Ascending aorta (tissue), 2 donors: Measurements from ENCODE around the gene PSMA4. TPM values are rescaled to one million over a fixed set of nuclear protein-coding genes. Genes with fewer than 3 reads are reported as not detected.

Experiments
- DNase-seq, 2 donors: peaks; one replicate each; pipeline ENCODE4 v3.0.0-alpha.2; 2019; ENCODE audit warnings: low spot score in 2 of 2
- H3K27ac ChIP-seq, 2 donors: fragments of 200-600 bp; sonication (generic); one replicate each; pipeline ENCODE4 v1.5.1; 2016 to 2017; ENCODE audit warnings: mild to moderate bottlenecking in 1 of 2
- H3K27me3 ChIP-seq: fragments of 200-600 bp; sonication (generic); one replicate; pipeline ENCODE4 v1.5.1; 2017
- H3K36me3 ChIP-seq, 2 donors: fragments of 200-600 bp; sonication (generic); one replicate each; pipeline ENCODE4 v1.5.1; 2016
- H3K4me1 ChIP-seq, 2 donors: fragments of 200-600 bp; sonication (generic); one replicate each; pipeline ENCODE4 v1.5.1; 2016 to 2017; ENCODE audit warnings: mild to moderate bottlenecking in 1 of 2
- H3K4me3 ChIP-seq, 2 donors: fragments of 200-600 bp; sonication (generic); one replicate each; pipeline ENCODE4 v1.5.1; 2016 to 2017; ENCODE audit warnings: mild to moderate bottlenecking in 1 of 2
- H3K9me3 ChIP-seq, 2 donors: fragments of 200-600 bp; sonication (generic); one replicate each; pipeline ENCODE4 v1.5.1; 2016
- intact Hi-C: fragments of 100-400 bp; cut with DNase I; formaldehyde crosslinking; loops from one replicate; pipeline ENCODE4 v1.15.1; 2023
- total RNA-seq: library from RNA; depleted of rRNA; stranded (reverse); fragments of >200 nt; gene quantifications from one replicate; pipeline ENCODE4 v1.1.0, GENCODE V29; 2016
- TF ChIP-seq, protein P1 (sequence below), 3 experiments: fragments of 200-600 bp in 2 of 3; fragments of 450-650 bp in 1 of 3; sonication (generic) in 2 of 3; IDR thresholded peaks; one replicate each; pipeline ENCODE4 v1.5.1; 2016 to 2019; ENCODE audit warnings: antibody characterized with exemption in 3 of 3, mild to moderate bottlenecking in 1 of 3, moderate library complexity in 1 of 3

PSMA4 gene
- total RNA-seq, result 94.7 TPM

DNA sequence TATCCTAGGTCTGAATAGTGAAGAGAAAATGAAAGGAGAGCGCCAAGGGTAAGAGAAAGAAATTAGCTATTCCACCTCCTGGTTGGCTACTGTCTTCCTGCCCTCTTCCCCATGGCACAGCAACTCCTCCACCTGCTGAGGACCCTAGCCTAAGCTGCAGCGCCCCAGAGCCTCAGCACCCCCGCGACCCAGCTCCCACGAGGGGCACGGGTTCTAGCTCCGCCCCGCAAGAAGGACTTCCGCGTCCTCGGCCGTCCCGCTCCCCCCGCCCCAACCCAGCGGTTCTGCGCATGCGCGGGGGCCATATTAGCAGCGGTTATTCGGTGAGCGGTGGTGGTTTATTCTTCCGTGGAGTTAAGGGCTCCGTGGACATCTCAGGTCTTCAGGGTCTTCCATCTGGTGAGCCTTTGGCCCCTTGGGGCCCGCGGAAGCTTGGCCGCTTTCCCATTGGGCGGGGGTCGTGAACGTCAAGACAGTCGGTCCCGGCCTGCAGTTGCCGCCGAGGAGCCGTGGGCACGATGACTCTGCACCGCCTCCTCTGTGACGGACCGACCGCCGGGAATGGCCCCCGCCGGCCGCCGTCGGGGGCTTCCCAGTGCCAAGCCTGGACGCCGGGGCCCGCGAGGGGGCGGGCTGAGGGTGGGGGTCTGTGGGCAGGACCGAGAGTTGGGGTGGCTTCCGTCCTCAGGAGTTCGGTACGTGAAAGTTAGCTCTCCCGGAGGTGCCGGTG is at the start of gene PSMA4:
Gene PSMA4 (plus strand): TSS at position 304 of the 730 bp plus-strand sequence. CDS start 1,484 bp downstream, outside the sequence.
- TF ChIP-seq, protein P1, sequence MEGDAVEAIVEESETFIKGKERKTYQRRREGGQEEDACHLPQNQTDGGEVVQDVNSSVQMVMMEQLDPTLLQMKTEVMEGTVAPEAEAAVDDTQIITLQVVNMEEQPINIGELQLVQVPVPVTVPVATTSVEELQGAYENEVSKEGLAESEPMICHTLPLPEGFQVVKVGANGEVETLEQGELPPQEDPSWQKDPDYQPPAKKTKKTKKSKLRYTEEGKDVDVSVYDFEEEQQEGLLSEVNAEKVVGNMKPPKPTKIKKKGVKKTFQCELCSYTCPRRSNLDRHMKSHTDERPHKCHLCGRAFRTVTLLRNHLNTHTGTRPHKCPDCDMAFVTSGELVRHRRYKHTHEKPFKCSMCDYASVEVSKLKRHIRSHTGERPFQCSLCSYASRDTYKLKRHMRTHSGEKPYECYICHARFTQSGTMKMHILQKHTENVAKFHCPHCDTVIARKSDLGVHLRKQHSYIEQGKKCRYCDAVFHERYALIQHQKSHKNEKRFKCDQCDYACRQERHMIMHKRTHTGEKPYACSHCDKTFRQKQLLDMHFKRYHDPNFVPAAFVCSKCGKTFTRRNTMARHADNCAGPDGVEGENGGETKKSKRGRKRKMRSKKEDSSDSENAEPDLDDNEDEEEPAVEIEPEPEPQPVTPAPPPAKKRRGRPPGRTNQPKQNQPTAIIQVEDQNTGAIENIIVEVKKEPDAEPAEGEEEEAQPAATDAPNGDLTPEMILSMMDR (IDR thresholded peaks at IDR 0.05), result peak in 2 of 3 experiments; percentile 26 to 53
- Histone ChIP-seq H3K36me3 (peaks cover 15 to 20% of the 10 kb centered on the region in 2 donors), H3K9me3 (no peaks in the 10 kb centered on the region), H3K4me1 (peaks cover 0 to 11% of the 10 kb centered on the region in 2 donors), H3K27ac (peak within 1 kb of the TSS; percentile 95 to 97), H3K27me3 (no peaks in the 10 kb centered on the region), H3K4me3 (peak within 1 kb of the TSS; percentile 76 to 94)
- DNase-seq, result peak; percentile 77 to 95
- intact Hi-C loops, result loop anchor here (1.0 kb wide), 2 partner anchors 25 to 33 kb away; partner anchors contain the start of genes CHRNA5 and HYKK

DNA sequence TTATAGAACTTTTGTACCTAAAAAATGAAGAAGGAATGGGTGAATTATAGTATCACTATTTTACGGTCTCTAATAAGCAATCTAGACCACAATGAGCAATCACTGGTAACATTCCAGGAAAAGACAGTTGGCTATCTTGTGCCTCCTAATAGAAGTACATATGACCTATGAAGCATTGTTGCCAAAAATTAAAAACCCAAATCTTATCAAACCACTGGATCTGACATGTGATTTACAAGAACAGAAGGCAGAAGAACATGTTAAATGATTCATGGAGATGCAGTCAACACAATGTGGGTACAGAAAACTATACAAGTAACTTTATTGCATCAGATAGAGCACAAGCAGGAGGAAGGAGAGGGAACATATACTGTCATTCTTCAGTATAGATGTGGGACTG is 47.4 kb upstream of the PSMA4 start:
- Histone ChIP-seq H3K27ac (no peak overlapping the region), H3K9me3 (no peaks in the 10 kb centered on the region), H3K36me3 (peaks cover 70 to 91% of the 10 kb centered on the region in 2 donors), H3K4me1 (no peaks in the 10 kb centered on the region), H3K27me3 (no peaks in the 10 kb centered on the region), H3K4me3 (no peak overlapping the region)
- TF ChIP-seq, protein P1 (IDR thresholded peaks at IDR 0.05), result no peak
- DNase-seq, result no peak
- intact Hi-C loops, result no loop called here

DNA sequence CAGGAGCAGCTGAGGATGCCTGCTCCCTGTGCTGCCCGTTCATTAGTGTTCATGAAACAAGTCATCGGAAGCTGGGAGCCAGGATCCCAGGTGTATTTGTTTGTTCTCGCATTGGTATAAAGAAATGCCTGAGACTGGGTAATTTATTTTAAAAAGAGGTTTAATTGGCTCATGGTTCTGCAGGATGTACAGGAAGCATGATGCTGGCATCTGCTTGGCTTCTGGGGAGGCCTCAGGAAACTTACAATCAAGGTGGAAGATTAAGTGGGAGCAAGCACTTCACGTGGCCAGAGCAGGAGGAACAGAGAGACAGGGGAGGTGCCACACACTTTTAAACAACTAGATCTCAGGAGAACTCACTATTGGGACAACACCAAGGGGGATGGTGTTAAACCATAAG is 38.4 kb upstream of the PSMA4 start:
- peaks cover 14 to 28% of the 10 kb centered on the region in 2 donors for H3K36me3 ChIP-seq
- no peaks in the 10 kb centered on the region for H3K27me3 ChIP-seq
- DNase-seq, result no peak
- TF ChIP-seq, protein P1 (IDR thresholded peaks at IDR 0.05), result no peak
- H3K4me3 ChIP-seq, result no peak overlapping the region
- H3K9me3 ChIP-seq, result no peaks in the 10 kb centered on the region
- no peak overlapping the region for H3K27ac ChIP-seq
- intact Hi-C loops, result no loop called here
- H3K4me1 ChIP-seq, result no peaks in the 10 kb centered on the region

DNA sequence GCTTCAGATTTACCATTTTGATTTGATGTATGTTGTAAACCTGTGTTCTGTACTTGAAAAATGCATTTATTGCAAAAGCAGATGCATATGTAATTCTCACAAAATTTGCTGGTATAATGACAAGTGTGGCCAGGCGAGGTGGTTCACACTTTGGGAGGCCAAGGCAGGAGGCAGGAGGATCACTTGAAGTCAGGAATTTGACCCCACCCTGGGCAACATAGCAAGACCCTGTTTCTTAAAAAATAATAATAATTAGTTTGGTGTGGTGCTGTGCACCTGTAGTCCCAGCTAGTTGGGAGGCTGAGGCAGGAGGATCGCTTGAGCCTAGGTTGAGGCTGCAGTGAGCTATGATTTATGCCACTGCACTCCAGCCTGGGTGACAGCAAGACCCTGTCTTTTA is 37.6 kb upstream of the PSMA4 start:
- no peak for DNase-seq
- Histone ChIP-seq H3K4me3 (no peak overlapping the region), H3K36me3 (peaks cover 9 to 20% of the 10 kb centered on the region in 2 donors), H3K4me1 (no peaks in the 10 kb centered on the region), H3K9me3 (no peaks in the 10 kb centered on the region), H3K27me3 (no peaks in the 10 kb centered on the region), H3K27ac (no peak overlapping the region)
- intact Hi-C loops, result no loop called here
- TF ChIP-seq, protein P1 (IDR thresholded peaks at IDR 0.05), result no peak

DNA sequence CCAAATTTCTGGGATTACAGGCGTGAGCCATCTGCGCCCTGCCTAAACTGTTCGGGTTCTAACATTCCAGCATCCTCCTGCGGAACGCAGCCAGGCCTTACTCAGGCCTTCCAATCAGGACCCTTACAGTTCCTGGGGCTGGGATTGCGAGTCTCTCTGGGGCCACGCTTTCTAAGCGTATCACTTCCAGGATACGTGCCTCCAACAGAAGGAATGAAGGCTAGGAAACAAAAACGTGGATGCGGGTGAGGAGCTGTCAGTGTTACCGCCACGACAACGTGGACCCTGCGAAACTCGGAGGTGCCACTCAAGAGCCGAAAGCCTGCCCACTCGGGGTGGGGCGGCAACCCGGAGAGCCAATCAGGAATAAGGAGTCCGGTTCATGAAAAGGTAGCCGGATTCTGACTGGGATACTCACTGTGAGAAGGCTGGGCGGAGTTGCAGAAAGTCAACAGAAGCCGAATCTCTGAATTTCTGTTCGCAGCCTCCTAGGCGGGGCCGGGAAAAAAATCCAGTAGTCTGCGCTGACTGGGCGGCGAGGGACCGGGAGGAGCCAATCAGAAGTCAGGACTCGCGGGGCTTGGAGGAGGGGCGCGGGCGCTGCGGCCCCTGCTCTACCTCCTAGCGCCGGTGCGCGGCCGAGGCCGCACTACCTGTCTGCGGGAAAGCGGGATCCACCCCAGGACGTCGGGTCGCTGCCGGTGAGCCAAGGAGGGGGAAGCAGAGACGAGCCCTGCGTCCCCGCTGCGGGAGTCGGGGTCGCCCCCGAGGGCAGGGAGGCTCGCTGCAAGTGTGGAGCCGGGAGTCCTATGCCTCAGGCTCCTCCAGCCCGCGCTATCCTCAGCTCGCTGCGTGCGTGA is 33.0 kb upstream of the PSMA4 start, which contains the start of gene HYKK:
Gene HYKK (plus strand): TSS at position 607 of the 860 bp plus-strand sequence. CDS start 5,512 bp downstream, outside the sequence.
- intact Hi-C loops, result loop anchor here (1.0 to 5.0 kb wide), 3 partner anchors 33 to 360 kb away; partner anchors contain the start of genes IDH3A, IREB2 and PSMA4
- H3K9me3 ChIP-seq, result no peaks in the 10 kb centered on the region
- H3K36me3 ChIP-seq, result no peaks in the 10 kb centered on the region
- peak within 1 kb of the TSS; percentile 61 to 76 for H3K4me3 ChIP-seq
- peak; percentile 73 to 97 for DNase-seq
- H3K27ac ChIP-seq, result peak within 1 kb of the TSS; percentile 44 to 59
- H3K4me1 ChIP-seq, result peaks cover 0 to 4% of the 10 kb centered on the region in 2 donors
- TF ChIP-seq, protein P1 (IDR thresholded peaks at IDR 0.05), result peak in 1 of 3 experiments; percentile 28
- H3K27me3 ChIP-seq, result no peaks in the 10 kb centered on the region
